Right ventricle myocardium superior (tissue), 1 donor: ENCODE measurements around the gene ASB16. TPM values are rescaled to one million over a fixed set of nuclear protein-coding genes. Genes with fewer than 3 reads are reported as not detected.
A peak's percentile ranks its signal among the peaks of the same experiment; 100 is the strongest.
"Not testable (repeated sequence)": the region's sequence is repeated elsewhere in the genome, so short reads cannot be mapped to it uniquely, and the experiment has no call there.

Experiments
- ATAC-seq: fragments of 200-7000 bp; cut with Tn5 transposase; one replicate; pipeline ENCODE4 v1.9.1; 2020; ENCODE audit warnings: mild to moderate bottlenecking; ENCODE audit not compliant: poor library complexity
- DNase-seq: peaks from one replicate; pipeline ENCODE4 v3.0.0-alpha.2; 2020
- intact Hi-C: fragments of 100-400 bp; cut with DNase I; formaldehyde crosslinking; loops from one replicate; pipeline ENCODE4 v1.11.2; 2022
- long read RNA-seq: library from polyadenylated mRNA; unstranded; transcript quantifications from one replicate; pipeline ENCODE4 v2.0.0, GENCODE V29; 2021
- total RNA-seq: library from RNA; stranded (reverse); fragmentation: NEBNext Ultra II Directional; extraction: Animal tissue kit (Norgen Biotek cat#: 25700); gene quantifications from one replicate; pipeline ENCODE4 v1.2.1, GENCODE V29; 2021
- donor health status: DM: no; HTN: yes; CAD: no; lungs with severe emphysema.

ASB16 gene, protein sequence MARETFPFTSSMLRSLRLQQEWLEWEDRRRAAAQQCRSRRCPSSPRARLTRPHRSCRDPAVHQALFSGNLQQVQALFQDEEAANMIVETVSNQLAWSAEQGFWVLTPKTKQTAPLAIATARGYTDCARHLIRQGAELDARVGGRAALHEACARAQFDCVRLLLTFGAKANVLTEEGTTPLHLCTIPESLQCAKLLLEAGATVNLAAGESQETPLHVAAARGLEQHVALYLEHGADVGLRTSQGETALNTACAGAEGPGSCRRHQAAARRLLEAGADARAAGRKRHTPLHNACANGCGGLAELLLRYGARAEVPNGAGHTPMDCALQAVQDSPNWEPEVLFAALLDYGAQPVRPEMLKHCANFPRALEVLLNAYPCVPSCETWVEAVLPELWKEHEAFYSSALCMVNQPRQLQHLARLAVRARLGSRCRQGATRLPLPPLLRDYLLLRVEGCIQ
- 14.8 TPM for total RNA-seq
- long read RNA-seq, partial matches to known transcripts = 0 of 4 reads
- long read RNA-seq, other reads (novel, unspliced or antisense) = 0 of 4 reads

DNA sequence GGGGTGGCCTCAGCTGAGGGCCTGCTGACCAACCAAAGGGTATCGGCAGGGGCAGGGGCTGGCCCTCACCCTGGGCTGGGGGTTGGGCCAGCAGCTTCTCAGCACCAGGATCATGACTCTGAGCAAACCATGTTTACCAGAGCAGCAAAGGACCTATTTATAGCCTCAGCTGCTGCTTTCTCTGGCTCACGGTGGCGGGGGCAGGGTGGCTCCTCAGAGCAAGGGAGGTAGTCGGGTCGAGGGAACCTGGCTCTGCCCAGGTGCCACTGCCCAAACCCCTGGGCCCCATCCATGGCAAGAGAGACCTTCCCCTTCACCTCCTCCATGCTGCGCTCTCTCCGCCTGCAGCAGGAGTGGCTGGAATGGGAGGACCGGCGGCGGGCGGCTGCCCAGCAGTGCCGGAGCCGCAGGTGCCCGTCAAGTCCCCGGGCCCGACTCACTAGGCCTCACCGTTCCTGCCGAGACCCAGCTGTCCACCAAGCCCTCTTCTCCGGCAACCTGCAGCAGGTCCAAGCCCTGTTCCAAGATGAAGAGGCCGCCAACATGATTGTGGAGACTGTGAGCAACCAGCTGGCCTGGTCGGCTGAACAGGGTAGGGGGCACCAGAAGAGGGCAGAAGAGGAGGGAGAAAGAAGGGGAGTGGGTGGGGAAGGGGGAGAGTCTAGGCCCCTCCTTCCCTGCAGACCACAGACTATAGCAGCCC, at the start of gene ASB16:
TSS of gene ASB16 (plus strand) at position 206 of the 703 bp plus-strand sequence. CDS start at position 292, 86 bp downstream.
- ATAC-seq (peak; percentile 82), DNase-seq (peak; percentile 67)
- intact Hi-C loops = no loop called here

DNA sequence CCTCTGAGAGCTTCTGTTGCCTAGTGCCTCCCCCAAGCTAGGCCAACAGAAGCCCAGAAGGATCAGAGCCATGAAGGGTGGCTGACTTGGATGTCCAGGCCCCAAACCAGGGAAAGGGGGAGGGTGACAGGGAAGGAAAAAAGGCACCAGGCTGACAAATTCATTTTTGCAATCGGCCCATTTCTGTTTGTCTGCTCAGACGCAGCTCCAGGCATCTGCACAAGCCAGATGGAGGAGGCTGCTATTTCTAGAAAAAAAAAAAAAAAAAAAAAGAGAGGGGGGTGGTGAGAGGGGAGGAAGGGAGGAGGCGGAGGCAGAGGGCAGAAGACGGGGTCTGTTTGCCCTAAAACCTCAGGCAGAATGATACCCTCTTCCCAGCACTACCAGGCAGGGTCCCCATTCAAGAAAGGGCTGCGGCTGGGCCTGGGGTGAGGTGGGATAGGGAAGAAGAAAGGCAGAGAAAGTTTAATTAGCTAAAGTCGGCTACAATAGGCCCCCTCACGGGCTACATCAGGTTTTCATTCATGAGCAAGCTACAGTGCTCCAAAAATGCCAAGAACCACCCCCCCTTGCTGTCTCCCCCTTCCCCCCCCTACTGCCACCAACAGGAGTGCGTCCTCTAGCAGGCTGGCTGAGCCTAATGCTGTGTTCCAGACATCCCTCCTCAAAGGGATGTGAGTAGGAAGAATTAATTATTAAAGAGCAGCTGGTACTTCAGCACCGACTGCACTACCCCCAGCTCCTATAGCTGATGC, 49.5 kb upstream of the ASB16 start:
- DNase-seq (no peak), ATAC-seq (no peak)
- intact Hi-C loops = loop anchor here (10.0 kb wide), 1 partner anchor 64 kb away; the partner anchor contains the start of gene TMUB2

DNA sequence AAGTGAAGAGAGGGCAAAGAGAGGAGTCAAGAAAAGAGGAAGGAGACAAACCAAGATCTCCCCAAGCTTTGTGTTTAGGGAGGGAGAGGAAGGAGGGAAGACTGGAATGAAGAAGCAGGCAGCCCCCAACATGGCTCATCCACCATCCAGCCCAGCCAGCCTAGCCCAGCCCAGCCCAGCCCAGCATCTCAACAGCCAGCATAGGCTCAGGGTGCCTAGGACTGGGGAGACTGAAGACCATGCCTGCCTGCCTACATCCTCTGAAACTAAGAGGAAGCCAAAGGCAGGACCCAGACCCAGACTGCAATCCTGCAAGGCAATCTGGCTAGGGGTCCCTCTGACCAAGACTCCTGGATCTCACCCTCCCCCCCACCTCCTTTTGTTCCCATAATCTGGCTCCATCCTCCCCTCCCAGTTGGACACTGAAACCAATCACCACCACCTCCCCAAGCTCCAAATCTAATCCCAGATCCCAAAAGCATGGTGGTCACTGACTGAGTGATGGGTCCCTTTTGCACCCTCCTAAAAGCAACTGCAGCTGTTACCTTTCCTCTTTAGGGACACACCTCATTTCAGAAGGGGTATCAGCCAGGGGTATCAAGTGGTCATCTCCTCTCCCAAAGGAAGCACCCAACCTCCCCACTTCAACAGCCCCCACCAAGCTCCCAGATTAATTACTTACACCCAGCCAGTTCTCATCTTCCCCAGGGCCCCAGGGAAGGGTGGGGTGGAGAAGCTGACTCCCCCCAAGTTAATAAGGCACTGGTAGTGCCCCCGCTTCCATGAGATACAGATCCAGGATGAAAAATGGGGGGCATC, 48.3 kb upstream of the ASB16 start:
- no peak for DNase-seq

DNA sequence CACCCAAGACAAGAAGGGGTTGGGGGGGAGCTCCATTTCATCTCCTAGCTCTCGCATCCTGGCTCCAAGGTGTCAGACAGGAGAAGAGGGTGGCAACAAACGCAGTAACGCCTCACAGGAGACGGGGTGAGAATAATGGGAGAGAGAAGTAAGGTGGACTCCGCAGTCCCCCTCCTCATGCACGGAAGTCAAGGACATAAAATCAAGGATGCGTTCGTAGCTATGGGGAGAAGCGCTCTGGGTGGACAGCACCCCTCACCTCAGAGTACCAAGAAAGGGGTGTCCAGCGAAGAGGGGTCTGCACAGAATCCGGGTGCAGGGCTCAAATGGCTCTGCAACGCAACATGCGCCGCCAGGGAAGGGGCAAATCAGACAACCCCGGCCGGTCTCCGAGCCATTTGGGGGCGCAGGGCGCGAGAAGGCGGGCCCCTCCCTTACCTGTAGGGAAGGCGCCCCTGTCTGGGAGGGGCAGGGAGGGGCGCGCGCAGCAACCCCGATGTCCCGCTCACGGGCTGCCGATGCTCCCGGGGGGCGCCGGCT, 47.6 kb upstream of the ASB16 start:
- DNase-seq (no peak), ATAC-seq (no peak)
- intact Hi-C loops = loop anchor here (10.0 kb wide), 1 partner anchor 62 kb away; the partner anchor contains the start of gene TMUB2

More for the DNA sequence above, 48.3 kb upstream of the ASB16 start:
- intact Hi-C loops = loop anchor here (10.0 kb wide), 1 partner anchor 63 kb away; the partner anchor contains the start of gene TMUB2
- ATAC-seq = no peak

DNA sequence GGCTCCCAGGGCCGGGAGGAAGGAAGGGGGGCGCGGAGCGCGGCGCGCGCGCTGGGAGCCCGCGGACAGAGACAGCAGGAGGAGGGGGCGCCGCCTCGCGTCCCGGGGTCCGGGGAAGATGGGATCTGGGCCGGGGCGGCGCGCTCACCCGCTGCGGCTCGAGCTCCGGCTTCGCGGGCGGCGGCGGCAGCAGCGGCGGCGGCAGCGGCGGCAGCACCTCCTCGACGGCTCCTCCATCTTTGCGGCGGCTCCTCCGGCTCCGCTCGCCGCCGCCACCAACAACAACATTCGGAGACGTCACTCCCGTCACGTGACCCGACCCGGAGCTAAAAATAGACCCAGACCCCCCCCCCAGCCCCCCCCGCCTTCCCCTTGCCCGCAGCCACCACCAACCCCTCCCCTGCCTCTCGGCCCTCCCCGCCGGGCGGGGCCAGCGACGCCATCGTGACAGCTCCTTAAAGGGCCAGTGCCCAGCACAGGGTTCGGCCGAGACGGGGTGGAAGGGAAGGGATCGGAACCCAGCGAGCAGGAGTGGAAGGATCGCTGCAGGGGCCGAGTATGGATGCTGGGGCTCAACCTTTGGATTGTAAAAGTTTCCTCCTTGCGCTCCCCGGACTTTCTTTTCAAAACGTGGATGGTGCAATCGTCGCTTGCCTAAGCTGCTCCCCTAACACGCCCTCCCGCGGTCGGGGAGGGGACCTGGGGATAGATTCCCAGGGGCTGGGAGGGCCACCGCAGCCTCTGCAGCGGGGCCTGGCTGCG, 47.0 kb upstream of the ASB16 start, which contains the start of gene HDAC5:
TSS of gene HDAC5 (minus strand) at position 286 of the 762 bp plus-strand sequence. CDS start 6,126 bp downstream, outside the sequence.
- intact Hi-C loops = loop anchor here (10.0 kb wide), 1 partner anchor 61 kb away; the partner anchor contains the start of gene TMUB2
- DNase-seq (peak; percentile 97), ATAC-seq (peak; percentile 98)

DNA sequence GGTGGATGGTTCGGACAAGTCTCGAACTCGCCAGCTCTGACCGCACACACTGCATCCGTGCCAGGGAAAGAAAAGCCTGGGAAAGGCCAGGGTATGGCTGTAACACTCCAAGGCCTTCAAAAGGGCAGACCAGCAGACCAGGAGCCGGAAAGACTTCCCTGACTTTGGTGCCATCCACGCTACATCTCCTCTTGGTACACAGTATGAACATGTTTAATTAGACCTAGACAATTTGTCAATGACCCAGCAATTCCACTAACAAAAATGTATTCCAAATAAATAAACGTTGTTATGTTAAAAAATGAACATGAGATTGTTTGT, 46.4 kb upstream of the ASB16 start:
- no peak for ATAC-seq
- intact Hi-C loops = loop anchor here (10.0 kb wide), 1 partner anchor 61 kb away; the partner anchor contains the start of gene TMUB2
- no peak for DNase-seq

DNA sequence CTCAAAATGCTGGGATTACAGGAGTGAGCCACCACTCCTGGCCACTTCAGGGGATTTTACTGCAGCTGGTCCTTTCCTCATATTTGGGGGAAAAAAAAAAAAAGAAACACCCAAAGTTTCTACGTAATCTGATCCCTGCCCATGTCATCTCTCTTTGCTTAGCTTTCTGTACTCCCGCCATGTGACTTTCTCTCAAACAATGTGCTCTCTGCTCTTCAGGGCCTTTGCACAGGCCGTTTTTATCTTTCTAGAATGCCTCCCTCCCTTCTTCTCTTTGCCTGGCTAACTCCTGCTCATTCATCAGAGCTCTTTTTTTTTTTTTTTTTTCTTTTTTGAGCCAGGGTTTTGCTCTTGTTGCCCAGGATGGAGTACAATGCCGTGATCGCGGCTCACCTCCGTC, 42.1 kb upstream of the ASB16 start:
- DNase-seq = no peak
- no peak for ATAC-seq
- intact Hi-C loops = loop anchor here (10.0 kb wide), 1 partner anchor 56 kb away; the partner anchor contains the start of gene TMUB2

DNA sequence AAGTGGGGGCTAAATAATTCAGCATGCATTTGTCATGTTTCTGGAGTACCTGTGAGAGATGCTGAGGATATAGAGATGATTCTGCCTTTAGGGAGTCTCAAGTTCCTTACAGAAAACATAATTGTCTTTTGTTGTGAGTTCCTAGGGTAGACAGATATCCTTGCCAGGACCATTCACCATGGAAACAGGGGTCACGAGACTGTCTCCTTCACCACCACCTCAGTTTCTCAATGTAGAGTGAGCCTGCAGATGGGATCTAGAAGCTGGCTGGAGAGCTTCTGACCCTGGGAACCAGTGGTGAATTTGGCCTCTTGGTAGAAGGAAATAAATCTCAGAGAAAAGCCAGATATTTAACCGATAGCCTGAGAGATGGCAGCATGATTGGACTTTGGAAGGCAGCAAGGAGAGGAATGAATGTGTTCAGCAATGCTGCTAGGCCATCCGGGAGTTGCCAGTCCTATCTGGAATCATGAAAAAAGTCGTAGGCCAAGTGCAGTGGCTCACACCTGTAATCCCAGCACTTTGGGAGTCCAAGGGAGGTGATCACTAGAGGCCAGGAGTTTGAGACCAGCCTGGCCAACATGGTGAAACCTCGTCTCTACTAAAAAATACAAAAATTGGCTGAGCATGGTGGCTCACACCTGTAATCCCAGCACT, 39.7 kb upstream of the ASB16 start:
- intact Hi-C loops = no loop called here
- ATAC-seq (no peak), DNase-seq (no peak)

DNA sequence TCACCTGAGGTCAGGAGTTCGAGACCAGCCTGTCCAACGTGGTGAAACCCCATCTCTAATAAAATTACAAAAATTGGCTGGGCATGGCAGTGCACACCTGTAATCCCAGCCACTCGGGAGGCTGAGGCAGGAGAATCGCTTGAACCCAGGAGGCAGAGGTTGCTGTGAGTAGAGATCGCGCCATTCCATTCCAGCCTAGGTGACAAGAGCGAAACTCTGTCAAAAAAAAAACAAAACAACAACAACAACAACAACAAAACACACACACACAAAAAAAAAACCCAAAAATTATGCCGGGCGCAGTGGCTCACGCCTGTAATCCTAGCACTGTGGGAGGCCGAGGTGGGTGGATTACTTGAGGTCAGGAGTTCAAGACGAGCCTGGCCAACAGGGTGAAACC, 39.1 kb upstream of the ASB16 start:
- ATAC-seq, intact Hi-C loops: not testable (repeated sequence)

DNA sequence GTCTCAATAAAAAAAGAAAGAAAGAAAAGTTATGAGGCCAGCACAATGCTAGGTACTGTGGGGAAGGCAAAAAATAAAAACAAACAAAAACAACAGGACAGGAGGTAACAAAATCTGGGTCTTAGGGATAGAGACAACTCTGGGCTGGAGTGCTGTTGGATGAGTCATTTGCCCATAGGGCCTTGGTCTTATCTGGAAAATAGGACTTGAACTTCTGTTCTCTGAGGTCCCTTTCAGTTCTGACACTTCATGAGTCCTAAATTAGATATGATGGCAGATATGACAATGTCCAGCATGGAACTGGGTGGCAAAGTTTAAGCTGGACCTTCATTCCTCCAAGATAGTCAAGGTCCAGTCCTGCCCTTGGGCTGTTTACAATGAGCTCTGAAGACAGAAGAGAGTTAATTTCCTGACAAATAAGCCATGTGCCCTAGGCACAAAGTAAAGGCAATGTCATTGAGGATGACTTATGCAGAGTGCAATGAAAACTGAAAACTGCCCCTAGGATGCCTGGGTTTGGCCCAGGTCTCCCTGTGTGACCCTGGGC, 38.2 kb upstream of the ASB16 start:
- ATAC-seq (no peak), DNase-seq (no peak)
- intact Hi-C loops = no loop called here

More for the DNA sequence above, 39.1 kb upstream of the ASB16 start:
- not testable (repeated sequence) for DNase-seq

DNA sequence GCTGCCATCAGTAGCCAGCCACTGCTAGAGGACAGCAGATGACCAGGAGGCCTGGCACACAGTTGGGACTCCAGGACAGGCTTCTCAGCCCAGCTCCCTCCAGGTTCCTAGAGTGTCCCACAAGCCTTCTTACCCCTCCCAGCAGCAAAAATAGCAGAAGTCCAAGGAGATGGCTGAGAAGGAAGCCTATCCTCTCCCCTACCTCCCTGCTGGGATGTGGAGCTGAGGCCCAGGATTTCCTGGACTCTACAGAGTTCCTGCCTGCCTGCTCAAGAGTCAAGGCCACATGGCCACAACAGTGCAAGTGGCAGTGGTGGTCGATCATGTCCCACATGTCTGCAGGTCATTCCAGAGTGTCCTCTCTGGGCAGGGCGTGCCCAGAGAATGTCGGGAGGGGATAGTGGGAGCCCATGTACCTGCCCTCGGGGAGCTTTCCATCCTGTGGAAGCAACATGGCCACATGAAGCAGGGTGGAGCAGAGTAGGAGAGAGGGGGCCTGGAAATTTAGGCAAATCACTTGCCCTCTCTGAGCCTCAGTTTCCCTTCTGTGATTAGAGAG, 36.5 kb upstream of the ASB16 start:
- intact Hi-C loops = no loop called here
- ATAC-seq = no peak

DNA sequence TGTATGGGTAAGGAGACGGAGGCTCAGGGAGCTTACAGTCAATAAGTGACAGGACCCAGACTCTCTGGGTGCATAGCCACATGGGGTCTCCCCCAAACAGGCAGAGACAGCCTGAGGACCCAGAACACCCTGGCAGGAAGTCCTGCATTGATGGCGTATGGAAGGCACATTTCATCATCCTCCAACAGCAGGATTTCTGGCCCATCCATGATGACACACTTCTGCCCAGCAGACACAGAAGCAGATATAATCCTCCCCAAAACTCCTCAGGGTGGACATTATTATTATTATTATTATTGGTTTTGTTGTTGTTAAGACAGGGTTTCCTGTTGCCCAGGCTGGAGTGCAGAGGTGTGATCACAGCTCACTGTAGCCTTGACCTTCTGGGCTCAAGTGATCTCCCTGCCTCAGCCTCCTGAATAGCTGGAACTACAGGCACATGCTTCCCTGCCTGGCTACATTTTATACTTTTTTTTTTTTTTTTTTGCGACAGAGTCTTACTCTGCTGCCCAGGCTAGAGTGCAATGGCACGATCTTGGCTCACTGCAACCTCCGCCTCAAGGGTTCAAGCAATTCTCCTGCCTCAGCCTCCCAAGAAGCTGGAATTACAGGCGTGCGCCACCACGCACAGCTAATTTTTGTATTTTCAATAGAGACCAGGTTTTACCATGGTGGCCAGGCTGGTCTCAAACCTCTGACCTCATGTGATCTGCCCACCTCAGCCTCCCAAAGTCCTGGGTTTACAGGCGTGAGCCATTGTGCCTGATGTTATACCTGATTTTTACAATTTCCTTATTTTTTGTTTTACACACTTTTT, 35.5 kb upstream of the ASB16 start:
- DNase-seq = no peak
- intact Hi-C loops = no loop called here
- ATAC-seq = no peak

More for the DNA sequence above, 36.5 kb upstream of the ASB16 start:
- no peak for DNase-seq

DNA sequence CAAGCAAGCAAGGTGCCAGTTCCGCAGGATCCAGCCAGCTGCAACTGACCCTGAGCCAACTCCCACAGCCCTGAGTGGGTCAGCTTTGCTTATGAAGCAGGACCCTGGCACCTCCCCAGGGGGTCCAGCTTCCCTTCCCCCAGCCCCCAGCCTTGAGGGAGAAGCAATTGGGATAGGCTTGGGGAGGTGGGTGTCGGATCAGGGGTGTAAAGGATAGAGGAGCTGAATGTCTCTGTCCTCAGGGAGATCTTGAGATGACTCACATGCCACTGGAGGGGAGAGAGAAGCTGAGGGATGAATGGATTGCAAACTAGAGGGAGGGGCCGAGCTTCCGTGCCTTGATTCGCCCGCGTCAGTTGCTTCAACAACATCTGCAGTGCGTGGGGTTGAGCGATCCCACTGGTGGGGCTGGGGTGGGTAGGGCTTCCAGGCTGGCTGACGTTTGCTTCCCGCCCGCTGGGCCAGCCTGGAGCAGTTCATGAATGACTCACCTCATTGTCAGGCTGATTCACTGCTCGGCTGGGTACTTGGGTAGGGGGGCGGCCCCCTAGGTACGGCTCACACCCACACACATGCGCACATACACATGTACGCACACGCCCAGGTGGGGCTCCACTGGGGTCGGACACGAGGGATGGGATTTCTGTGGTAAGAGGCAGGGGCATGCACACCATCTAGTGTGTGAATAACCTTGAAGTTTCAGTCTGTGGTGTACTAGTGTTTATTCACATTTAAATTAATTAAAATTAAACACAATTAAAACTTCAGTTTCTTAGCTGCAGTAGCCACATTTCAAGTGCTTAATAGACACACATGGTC, 32.4 kb upstream of the ASB16 start:
- ATAC-seq = peak; percentile 59
- DNase-seq = peak; percentile 76
- intact Hi-C loops = no loop called here

DNA sequence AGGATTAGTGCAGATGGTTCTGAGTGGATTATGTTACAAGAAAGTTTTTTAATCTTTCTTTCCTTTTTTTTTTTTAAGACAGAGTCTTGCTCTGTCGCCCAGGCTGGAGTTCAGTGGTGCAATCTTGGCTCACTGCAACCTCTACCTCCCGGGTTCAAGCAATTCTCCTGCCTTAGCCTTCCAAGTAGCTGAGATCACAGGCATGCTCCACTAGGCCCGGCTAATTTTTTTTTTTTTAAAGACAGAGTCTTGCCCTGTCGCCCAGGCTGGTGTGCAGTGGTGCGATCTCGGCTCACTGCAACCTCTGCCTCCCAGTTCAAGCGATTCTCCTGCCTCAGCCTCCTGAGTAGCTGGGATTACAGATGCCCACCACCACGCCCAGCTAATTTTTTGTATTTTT, 26.6 kb upstream of the ASB16 start:
- DNase-seq, ATAC-seq: not testable (repeated sequence)
- intact Hi-C loops = loop anchor here (10.0 kb wide), 2 partner anchors 199 to 201 kb away; partner anchors contain the start of genes GRN and PPY
